GM10248 (cell line): ENCODE results near the gene PCNX2.
"Not testable (repeated sequence)": the region's sequence is repeated elsewhere in the genome, so short reads cannot be mapped to it uniquely, and the experiment has no call there.

Source experiments
- CTCF ChIA-PET: fragments of 300-600 bp; sonication (Branson Sonifier 250); formaldehyde crosslinking; extraction: SDS; loops from one replicate; lab custom pipeline; 2021; ENCODE audit warnings: antibody characterized with exemption; lab: Yijun Ruan, JAX
- POLR2A ChIA-PET: fragments of 350-650 bp; sonication (Branson Sonifier 250); formaldehyde crosslinking; extraction: SDS; loops from one replicate; lab custom pipeline; 2020; ENCODE audit warnings: antibody characterized with exemption; lab: Yijun Ruan, JAX
- DNase-seq: peaks from one replicate; pipeline ENCODE4 v3.0.0; 2012; ENCODE audit errors: extremely low spot score
- CTCF ChIP-seq: IDR thresholded peaks from 2 replicates; pipeline ENCODE4 v1.5.1; 2012; ENCODE audit warnings: mild to moderate bottlenecking, low read depth; ENCODE audit errors: extremely low read depth, missing control alignments, control extremely low read depth

Gene PCNX2

GRCh38 chr1:233135833-233136232, 159.7 kb downstream of the PCNX2 start:
- no peak for TF ChIP-seq CTCF
- POLR2A ChIA-PET: no interaction called here

GRCh38 chr1:233132445-233132844, 163.1 kb downstream of the PCNX2 start:
- TF ChIP-seq CTCF: no peak
- CTCF ChIA-PET: no interaction called here
- DNase-seq: no peak
- POLR2A ChIA-PET: no interaction called here

More at GRCh38 chr1:233135833-233136232, 159.7 kb downstream of the PCNX2 start:
- CTCF ChIA-PET: no interaction called here
- DNase-seq: no peak

GRCh38 chr1:233129031-233129430, 166.5 kb downstream of the PCNX2 start:
- CTCF ChIA-PET: interaction anchor here (1.1 kb wide), 1 partner anchor 8 kb away, joined by 3 read pairs; no protein-coding TSS in a partner anchor
- POLR2A ChIA-PET, DNase-seq: not testable (repeated sequence)

GRCh38 chr1:233127157-233127556, 168.4 kb downstream of the PCNX2 start:
- DNase-seq: no peak
- ChIA-PET POLR2A (no interaction called here), CTCF (no interaction called here)

GRCh38 chr1:233122779-233123178, 172.7 kb downstream of the PCNX2 start:
- ChIA-PET POLR2A (no interaction called here), CTCF (no interaction called here)
- TF ChIP-seq CTCF: no peak
- DNase-seq: no peak

More at GRCh38 chr1:233127157-233127556, 168.4 kb downstream of the PCNX2 start:
- no peak for TF ChIP-seq CTCF

- CTCF ChIA-PET: interaction anchor here (1.2 kb wide), 1 partner anchor 8 kb away, joined by 3 read pairs; no protein-coding TSS in a partner anchor
Observed at GRCh38 chr1:233121947-233122559, 173.5 kb downstream of the PCNX2 start.

More at GRCh38 chr1:233121947-233122559, 173.5 kb downstream of the PCNX2 start:
- POLR2A ChIA-PET: no interaction called here
- no peak for TF ChIP-seq CTCF
- no peak for DNase-seq
